Parathyroid adenoma (tissue), 2 donors: ENCODE results near the gene DNHD1.

Experiments used
- H2AFZ ChIP-seq: fragments of 300-600 bp; sonication (generic); one replicate; pipeline ENCODE4 v1.7.0; 2017; ENCODE audit warnings: antibody characterized with exemption, mild to moderate bottlenecking
- H3K27ac ChIP-seq: fragments of 300-600 bp; sonication (generic); one replicate; pipeline ENCODE4 v1.7.0; 2017
- H3K27me3 ChIP-seq: fragments of 300-600 bp; sonication (generic); one replicate; pipeline ENCODE4 v1.7.0; 2017; ENCODE audit warnings: low read length; ENCODE audit not compliant: control insufficient read depth, insufficient read depth
- H3K36me3 ChIP-seq: fragments of 300-600 bp; sonication (generic); one replicate; pipeline ENCODE4 v1.7.0; 2017; ENCODE audit warnings: low read length; ENCODE audit not compliant: control insufficient read depth, insufficient read depth
- H3K4me1 ChIP-seq: fragments of 300-600 bp; sonication (generic); one replicate; pipeline ENCODE4 v1.7.0; 2017; ENCODE audit warnings: control low read depth
- H3K4me2 ChIP-seq: fragments of 300-600 bp; sonication (generic); one replicate; pipeline ENCODE4 v1.7.0; 2017; ENCODE audit warnings: low read length
- H3K4me3 ChIP-seq: fragments of 300-600 bp; sonication (generic); one replicate; pipeline ENCODE4 v1.7.0; 2017; ENCODE audit warnings: low read depth, low read length
- H3K79me2 ChIP-seq: fragments of 300-600 bp; sonication (generic); one replicate; pipeline ENCODE4 v1.7.0; 2017; ENCODE audit warnings: control low read depth
- H3K9ac ChIP-seq: fragments of 300-600 bp; sonication (generic); one replicate; pipeline ENCODE4 v1.7.0; 2017; ENCODE audit warnings: mild to moderate bottlenecking
- H3K9me3 ChIP-seq: fragments of 300-600 bp; sonication (generic); one replicate; pipeline ENCODE4 v1.7.0; 2017; ENCODE audit warnings: low read length; ENCODE audit not compliant: control insufficient read depth
- CTCF ChIP-seq: fragments of 300-600 bp; sonication (generic); IDR thresholded peaks from one replicate; pipeline ENCODE4 v1.7.0; 2017; ENCODE audit warnings: antibody characterized with exemption, mild to moderate bottlenecking
- donor health status: primary hyperparathyroidism.

Gene DNHD1

GRCh38 chr11:6606471-6607189 is 109.5 kb downstream of the DNHD1 start:
- H3K27me3 ChIP-seq = no peaks in the 10 kb centered on the region
- peaks cover 20% of the 10 kb centered on the region for H3K79me2 ChIP-seq
- peaks cover 15% of the 10 kb centered on the region for H3K4me1 ChIP-seq
- H3K9ac ChIP-seq = no peak overlapping the region
- no peak overlapping the region for H3K4me2 ChIP-seq
- H2AFZ ChIP-seq = no peak overlapping the region
- TF ChIP-seq CTCF = no peak
- peak overlapping the region; percentile 80 for H3K27ac ChIP-seq
- H3K9me3 ChIP-seq = no peaks in the 10 kb centered on the region
- peak overlapping the region; percentile 15 for H3K4me3 ChIP-seq
- H3K36me3 ChIP-seq = no peaks in the 10 kb centered on the region

GRCh38 chr11:6607190-6607795 is 110.2 kb downstream of the DNHD1 start:
- H3K79me2 ChIP-seq = peaks cover 17% of the 10 kb centered on the region
- H3K9me3 ChIP-seq = no peaks in the 10 kb centered on the region
- no peaks in the 10 kb centered on the region for H3K36me3 ChIP-seq
- H3K4me1 ChIP-seq = peaks cover 13% of the 10 kb centered on the region
- H3K4me2 ChIP-seq = peak overlapping the region; percentile 38
- no peak overlapping the region for H3K4me3 ChIP-seq
- peak overlapping the region; percentile 80 for H3K27ac ChIP-seq
- H3K27me3 ChIP-seq = no peaks in the 10 kb centered on the region
- no peak for TF ChIP-seq CTCF
- H3K9ac ChIP-seq = no peak overlapping the region
- H2AFZ ChIP-seq = no peak overlapping the region

GRCh38 chr11:6608011-6608410 is 110.9 kb downstream of the DNHD1 start:
- Histone ChIP-seq H3K4me3 (no peak overlapping the region), H3K27ac (no peak overlapping the region), H2AFZ (no peak overlapping the region), H3K4me2 (no peak overlapping the region), H3K36me3 (no peaks in the 10 kb centered on the region), H3K9me3 (no peaks in the 10 kb centered on the region), H3K79me2 (peaks cover 17% of the 10 kb centered on the region), H3K27me3 (no peaks in the 10 kb centered on the region), H3K4me1 (peaks cover 11% of the 10 kb centered on the region), H3K9ac (no peak overlapping the region)
- TF ChIP-seq CTCF = no peak

- no peaks in the 10 kb centered on the region for H3K9me3 ChIP-seq
- H3K4me3 ChIP-seq = no peak overlapping the region
- no peaks in the 10 kb centered on the region for H3K27me3 ChIP-seq
- H3K27ac ChIP-seq = no peak overlapping the region
- H3K79me2 ChIP-seq = peaks cover 16% of the 10 kb centered on the region
- H3K4me2 ChIP-seq = no peak overlapping the region
- no peak for TF ChIP-seq CTCF
- no peaks in the 10 kb centered on the region for H3K36me3 ChIP-seq
- H3K4me1 ChIP-seq = peaks cover 11% of the 10 kb centered on the region
- no peak overlapping the region for H2AFZ ChIP-seq
- H3K9ac ChIP-seq = no peak overlapping the region
These were observed 111.8 kb downstream of the DNHD1 start for GRCh38 chr11:6608726-6609501.
